Jurkat, Clone E6-1 (cell line): ENCODE data around the gene FGF19.
"Not testable (repeated sequence)": the region's sequence is repeated elsewhere in the genome, so short reads cannot be mapped to it uniquely, and the experiment has no call there.

Experiments used
- DNase-seq: peaks from one replicate; pipeline ENCODE4 v3.0.0-alpha.2; 2011; ENCODE audit warnings: low read depth, low spot score
- H3K4me3 ChIP-seq: 2 replicates; pipeline ENCODE4 v1.5.1; 2011; ENCODE audit warnings: mild to moderate bottlenecking, low read length, control low read depth, moderate library complexity

FGF19 gene

DNA sequence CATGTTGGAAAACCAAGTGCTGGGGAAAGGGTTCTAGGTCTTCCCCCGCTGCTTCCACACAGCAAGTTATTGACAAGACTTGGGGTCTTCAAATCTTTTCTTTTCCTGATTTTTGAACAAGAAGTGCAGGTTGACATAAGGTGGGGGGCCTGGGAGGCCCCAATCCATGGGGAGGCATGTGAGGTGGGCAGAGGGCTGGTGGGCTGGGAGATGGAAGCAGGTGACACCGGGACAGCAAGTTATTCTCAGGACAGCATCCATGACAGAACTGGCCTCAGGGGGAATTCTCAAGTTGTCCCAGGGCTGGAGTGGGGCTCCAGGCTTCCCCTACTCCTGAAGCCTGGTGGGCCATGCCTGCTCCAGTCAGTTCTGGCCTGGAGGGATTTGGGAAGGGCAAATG lies 5.5 kb downstream of the FGF19 start:
- no peak overlapping the region for H3K4me3 ChIP-seq
- DNase-seq = no peak

GRCh38 chr11:69697861-69698260 lies 6.0 kb downstream of the FGF19 start:
- no peak for DNase-seq
- H3K4me3 ChIP-seq = no peak overlapping the region

DNA sequence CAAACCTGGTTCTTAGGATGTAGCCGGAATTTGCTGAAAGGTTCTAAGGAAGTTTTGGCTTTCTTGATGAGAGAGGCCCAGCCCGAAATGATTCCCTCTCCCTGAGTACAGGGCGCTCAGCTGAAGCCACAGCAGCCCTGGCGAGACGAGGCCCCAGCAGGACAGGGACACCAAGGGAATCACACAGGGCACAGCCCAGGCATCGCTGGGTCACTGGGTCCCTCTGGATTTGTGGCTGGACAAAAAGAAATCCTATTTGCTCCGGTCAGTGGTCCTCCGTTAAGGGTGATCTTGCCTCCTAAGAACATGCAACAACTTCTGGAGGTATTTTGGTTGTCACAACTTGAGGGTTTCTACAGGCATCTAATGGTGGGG lies 6.4 kb downstream of the FGF19 start:
- no peak overlapping the region for H3K4me3 ChIP-seq
- no peak for DNase-seq

- H3K4me3 ChIP-seq = no peak overlapping the region
- DNase-seq = no peak
Observed at GRCh38 chr11:69696749-69697468, 6.9 kb downstream of the FGF19 start.

GRCh38 chr11:69695995-69696394 lies 7.8 kb downstream of the FGF19 start:
- H3K4me3 ChIP-seq, DNase-seq: not testable (repeated sequence)

GRCh38 chr11:69695581-69695980 lies 8.2 kb downstream of the FGF19 start:
- no peak for DNase-seq
- H3K4me3 ChIP-seq = no peak overlapping the region

- H3K4me3 ChIP-seq = no peak overlapping the region
- DNase-seq = no peak
Observed at GRCh38 chr11:69694781-69695180, 9.0 kb downstream of the FGF19 start.

GRCh38 chr11:69692422-69692821 lies 11.4 kb downstream of the FGF19 start:
- no peak for DNase-seq
- no peak overlapping the region for H3K4me3 ChIP-seq

- H3K4me3 ChIP-seq = no peak overlapping the region
- DNase-seq = no peak
Observed at GRCh38 chr11:69691463-69691862, 12.4 kb downstream of the FGF19 start.

GRCh38 chr11:69689484-69690319 lies 14.1 kb downstream of the FGF19 start:
- no peak overlapping the region for H3K4me3 ChIP-seq
- DNase-seq = no peak

GRCh38 chr11:69687969-69688771 lies 15.7 kb downstream of the FGF19 start:
- not testable (repeated sequence) for DNase-seq, H3K4me3 ChIP-seq

GRCh38 chr11:69686856-69687255 lies 17.0 kb downstream of the FGF19 start:
- no peak for DNase-seq
- H3K4me3 ChIP-seq = no peak overlapping the region

GRCh38 chr11:69686452-69686851 lies 17.4 kb downstream of the FGF19 start:
- no peak overlapping the region for H3K4me3 ChIP-seq
- DNase-seq = no peak

- DNase-seq = no peak
- H3K4me3 ChIP-seq = no peak overlapping the region
Observed at GRCh38 chr11:69685348-69685747, 18.5 kb downstream of the FGF19 start.

DNA sequence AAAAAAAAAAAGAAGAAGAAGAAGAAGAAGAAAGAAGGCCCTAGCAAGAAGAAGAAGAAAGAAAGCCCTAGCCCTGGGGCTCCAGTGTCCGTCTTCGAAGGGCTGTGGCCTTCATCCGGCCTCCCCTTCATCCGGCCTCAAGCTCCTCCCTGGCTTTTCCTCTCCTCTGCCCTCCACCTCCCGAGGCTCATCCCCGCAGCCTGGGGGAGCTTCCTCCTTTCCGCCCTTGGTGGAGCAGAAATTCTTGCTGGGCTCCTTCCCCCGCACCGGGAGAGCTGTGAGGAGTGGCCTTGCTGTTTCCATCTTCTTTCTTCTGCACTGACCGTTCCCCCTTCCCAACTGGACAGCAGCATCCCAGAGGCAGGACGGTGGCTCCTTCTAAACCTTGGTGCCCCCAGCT lies 19.2 kb downstream of the FGF19 start:
- no peak for DNase-seq
- H3K4me3 ChIP-seq = no peak overlapping the region

DNA sequence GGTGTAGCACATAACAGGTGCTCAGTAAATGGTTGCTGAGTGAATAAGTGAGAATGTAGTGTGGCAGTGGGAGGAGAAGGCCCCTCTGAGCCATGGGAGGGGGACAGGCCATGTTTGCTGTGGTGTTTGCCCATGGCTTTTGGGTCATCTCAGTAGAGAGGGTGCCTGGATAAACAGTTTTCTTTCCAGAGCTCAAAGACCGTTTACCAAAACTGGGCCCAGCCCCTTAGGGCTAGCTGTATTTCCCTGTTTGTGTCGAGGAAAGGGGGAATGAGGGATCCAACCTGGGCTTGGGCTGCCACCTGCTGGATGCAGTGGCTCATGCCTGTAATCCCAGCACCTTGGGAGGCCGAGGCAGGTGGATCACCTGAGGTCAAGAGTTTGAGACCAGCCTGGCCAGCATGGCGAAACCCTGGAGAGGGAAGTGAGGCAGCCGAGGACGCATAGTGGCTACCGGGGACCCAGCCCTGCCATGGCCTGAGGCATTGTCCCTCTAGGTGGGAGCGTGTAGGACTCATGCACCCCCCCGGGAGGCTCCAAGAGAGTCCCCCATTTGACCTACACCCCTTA lies 20.0 kb downstream of the FGF19 start:
- DNase-seq = no peak
- H3K4me3 ChIP-seq = no peak overlapping the region

GRCh38 chr11:69682681-69683326 lies 21.0 kb downstream of the FGF19 start:
- no peak overlapping the region for H3K4me3 ChIP-seq
- no peak for DNase-seq

DNA sequence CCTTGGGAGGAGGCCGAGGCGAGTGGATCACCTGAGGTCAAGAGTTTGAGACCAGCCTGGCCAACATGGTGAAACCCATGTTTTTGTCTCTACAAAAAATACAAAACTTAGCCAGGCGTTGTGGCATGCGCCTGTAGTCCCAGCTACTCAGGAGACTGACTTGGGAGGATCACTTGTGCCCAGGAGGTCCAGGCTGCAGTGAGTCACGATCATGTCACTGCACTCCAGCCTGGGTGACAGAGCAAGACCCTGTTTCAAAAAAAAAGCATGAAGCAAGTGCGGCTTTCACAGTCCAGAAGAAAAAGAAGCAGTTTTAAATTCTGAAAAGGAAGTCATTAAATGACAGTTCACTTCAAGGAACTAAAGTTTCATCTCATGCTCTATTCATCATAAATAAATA lies 21.6 kb downstream of the FGF19 start:
- no peak overlapping the region for H3K4me3 ChIP-seq
- DNase-seq = no peak

GRCh38 chr11:69680688-69681087 lies 23.1 kb downstream of the FGF19 start:
- H3K4me3 ChIP-seq = no peak overlapping the region
- DNase-seq = no peak
